ENCODE data around the gene MBTD1. TPM values are rescaled to one million over a fixed set of nuclear protein-coding genes. Genes with fewer than 3 reads are reported as not detected.
"Not testable (repeated sequence)": the region's sequence is repeated elsewhere in the genome, so short reads cannot be mapped to it uniquely, and the experiment has no call there.

Gene MBTD1
- 10 to 100 TPM in 4 of 6 donors, 1 to 10 TPM in 2; 4.0 to 16.3 (median 10.9) TPM for polyA plus RNA-seq (ENCODE audit: low read depth in 6 of 6)

- Mint-ChIP-seq H3K9me3 (no peaks in the 10 kb centered on the region), H3K27me3 (no peaks in the 10 kb centered on the region), H3K4me1 (peaks cover 36 to 63% (median 47%) of the 10 kb centered on the region in 3 donors), H3K4me3 (peak within 1 kb of the TSS; percentile 89 to 99 (median 97)), H3K36me3 (peaks cover 5 to 7% of the 10 kb centered on the region in 2 donors), H3K27ac (peak within 1 kb of the TSS; percentile 96 to 99 (median 99))
- peak; percentile 81 to 84 for ATAC-seq (ENCODE audit: low read depth in 2 of 2)
- peak; percentile 97 for DNase-seq
These were observed at the start of gene MBTD1 for GRCh38 chr17:51259564-51260236. Gene MBTD1 (minus strand): TSS chr17:51260049. CDS start chr17:51225161, 34,888 bp downstream.

- no peak overlapping the region for H3K27ac Mint-ChIP-seq
- H3K27me3 Mint-ChIP-seq: peaks cover 4 to 39% (median 21%) of the 10 kb centered on the region in 3 donors
- ATAC-seq (ENCODE audit: low read depth in 2 of 2) (no peak), DNase-seq (no peak)
- peaks cover 9 to 41% (median 18%) of the 10 kb centered on the region in 7 donors for H3K9me3 Mint-ChIP-seq
- peaks cover 8 to 22% of the 10 kb centered on the region in 2 donors for H3K36me3 Mint-ChIP-seq
- no peak overlapping the region for H3K4me3 Mint-ChIP-seq
- H3K4me1 Mint-ChIP-seq: no peaks in the 10 kb centered on the region
These were observed 45.3 kb upstream of the MBTD1 start for GRCh38 chr17:51305182-51305581.

- Mint-ChIP-seq H3K36me3 (peaks cover 0 to 10% of the 10 kb centered on the region in 2 donors), H3K9me3 (peaks cover 0 to 1% (median 0%) of the 10 kb centered on the region in 7 donors), H3K27me3 (no peaks in the 10 kb centered on the region), H3K4me3 (no peak overlapping the region), H3K4me1 (no peaks in the 10 kb centered on the region), H3K27ac (peak overlapping the region in 2 of 6 donors; percentile 11 to 18)
- ATAC-seq (ENCODE audit: low read depth in 2 of 2) (no peak), DNase-seq (no peak)
These were observed 40.0 kb upstream of the MBTD1 start for GRCh38 chr17:51299859-51300258.

GRCh38 chr17:51298508-51299371 is 38.9 kb upstream of the MBTD1 start:
- Mint-ChIP-seq H3K27ac (no peak overlapping the region), H3K4me3 (no peak overlapping the region), H3K27me3 (no peaks in the 10 kb centered on the region), H3K36me3 (peaks cover 3 to 12% of the 10 kb centered on the region in 2 donors), H3K9me3 (peaks cover 0 to 3% (median 0%) of the 10 kb centered on the region in 7 donors), H3K4me1 (no peaks in the 10 kb centered on the region)
- DNase-seq (peak; percentile 2), ATAC-seq (ENCODE audit: low read depth in 2 of 2) (no peak)

GRCh38 chr17:51294338-51294737 is 34.5 kb upstream of the MBTD1 start:
- H3K27me3 Mint-ChIP-seq; H3K27ac Mint-ChIP-seq; DNase-seq; H3K4me3 Mint-ChIP-seq; ATAC-seq (ENCODE audit: low read depth in 2 of 2); H3K4me1 Mint-ChIP-seq; H3K9me3 Mint-ChIP-seq: not testable (repeated sequence)
- H3K36me3 Mint-ChIP-seq: peaks cover 14 to 27% of the 10 kb centered on the region in 2 donors

GRCh38 chr17:51289696-51290111 is 29.9 kb upstream of the MBTD1 start:
- H3K4me1 Mint-ChIP-seq: peaks cover 0 to 8% (median 8%) of the 10 kb centered on the region in 3 donors
- H3K4me3 Mint-ChIP-seq: no peak overlapping the region
- H3K27ac Mint-ChIP-seq: peak overlapping the region in 2 of 6 donors; percentile 26 to 37
- H3K9me3 Mint-ChIP-seq: peaks cover 0 to 3% (median 0%) of the 10 kb centered on the region in 7 donors
- DNase-seq (no peak), ATAC-seq (ENCODE audit: low read depth in 2 of 2) (no peak)
- no peaks in the 10 kb centered on the region for H3K27me3 Mint-ChIP-seq
- H3K36me3 Mint-ChIP-seq: peaks cover 22 to 33% of the 10 kb centered on the region in 2 donors

GRCh38 chr17:51287412-51287811 is 27.6 kb upstream of the MBTD1 start:
- DNase-seq (no peak), ATAC-seq (ENCODE audit: low read depth in 2 of 2) (no peak)
- H3K36me3 Mint-ChIP-seq: peaks cover 18 to 27% of the 10 kb centered on the region in 2 donors
- H3K27me3 Mint-ChIP-seq: no peaks in the 10 kb centered on the region
- H3K4me3 Mint-ChIP-seq: no peak overlapping the region
- H3K4me1 Mint-ChIP-seq: peaks cover 0 to 11% (median 5%) of the 10 kb centered on the region in 3 donors
- H3K27ac Mint-ChIP-seq: peak overlapping the region in 4 of 6 donors; percentile 3 to 97 (median 49)
- H3K9me3 Mint-ChIP-seq: no peaks in the 10 kb centered on the region

GRCh38 chr17:51279183-51279582 is 19.3 kb upstream of the MBTD1 start:
- peaks cover under 1 to 6% (median 3%) of the 10 kb centered on the region in 3 donors for H3K4me1 Mint-ChIP-seq
- H3K36me3 Mint-ChIP-seq: peaks cover 34 to 42% of the 10 kb centered on the region in 2 donors
- H3K9me3 Mint-ChIP-seq: no peaks in the 10 kb centered on the region
- no peak for ATAC-seq (ENCODE audit: low read depth in 2 of 2)
- DNase-seq: no peak
- no peak overlapping the region for H3K27ac Mint-ChIP-seq
- no peaks in the 10 kb centered on the region for H3K27me3 Mint-ChIP-seq
- no peak overlapping the region for H3K4me3 Mint-ChIP-seq

- H3K4me3 Mint-ChIP-seq: no peak overlapping the region
- H3K9me3 Mint-ChIP-seq: no peaks in the 10 kb centered on the region
- H3K4me1 Mint-ChIP-seq: peaks cover 4 to 21% (median 4%) of the 10 kb centered on the region in 3 donors
- H3K36me3 Mint-ChIP-seq: peaks cover 25 to 53% of the 10 kb centered on the region in 2 donors
- no peak for DNase-seq
- ATAC-seq (ENCODE audit: low read depth in 2 of 2): no peak
- no peaks in the 10 kb centered on the region for H3K27me3 Mint-ChIP-seq
- no peak overlapping the region for H3K27ac Mint-ChIP-seq
These were observed 15.5 kb upstream of the MBTD1 start for GRCh38 chr17:51275381-51275780.

GRCh38 chr17:51272812-51273211 is 13.0 kb upstream of the MBTD1 start:
- ATAC-seq (ENCODE audit: low read depth in 2 of 2): no peak
- Mint-ChIP-seq H3K4me1 (peaks cover 4 to 26% (median 6%) of the 10 kb centered on the region in 3 donors), H3K4me3 (no peak overlapping the region), H3K27me3 (no peaks in the 10 kb centered on the region), H3K27ac (peak overlapping the region in 1 of 6 donors; percentile 74), H3K36me3 (peaks cover 11 to 50% of the 10 kb centered on the region in 2 donors), H3K9me3 (no peaks in the 10 kb centered on the region)
- no peak for DNase-seq

GRCh38 chr17:51270636-51271035 is 10.8 kb upstream of the MBTD1 start:
- no peaks in the 10 kb centered on the region for H3K27me3 Mint-ChIP-seq
- H3K36me3 Mint-ChIP-seq: peaks cover 22 to 50% of the 10 kb centered on the region in 2 donors
- ATAC-seq (ENCODE audit: low read depth in 2 of 2) (no peak), DNase-seq (no peak)
- peak overlapping the region in 1 of 8 donors; percentile 34 for H3K4me3 Mint-ChIP-seq
- peaks cover 8 to 32% (median 10%) of the 10 kb centered on the region in 3 donors for H3K4me1 Mint-ChIP-seq
- H3K9me3 Mint-ChIP-seq: no peaks in the 10 kb centered on the region
- H3K27ac Mint-ChIP-seq: no peak overlapping the region

GRCh38 chr17:51269991-51270390 is 10.1 kb upstream of the MBTD1 start:
- no peak overlapping the region for H3K27ac Mint-ChIP-seq
- ATAC-seq (ENCODE audit: low read depth in 2 of 2) (no peak), DNase-seq (no peak)
- no peaks in the 10 kb centered on the region for H3K9me3 Mint-ChIP-seq
- H3K36me3 Mint-ChIP-seq: peaks cover 22 to 50% of the 10 kb centered on the region in 2 donors
- H3K4me3 Mint-ChIP-seq: no peak overlapping the region
- H3K4me1 Mint-ChIP-seq: peaks cover 10 to 32% (median 10%) of the 10 kb centered on the region in 3 donors
- H3K27me3 Mint-ChIP-seq: no peaks in the 10 kb centered on the region

GRCh38 chr17:51264466-51264865 is 4.6 kb upstream of the MBTD1 start:
- peaks cover 21 to 26% of the 10 kb centered on the region in 2 donors for H3K36me3 Mint-ChIP-seq
- H3K4me3 Mint-ChIP-seq: peak overlapping the region in 2 of 8 donors; percentile 9 to 64
- ATAC-seq (ENCODE audit: low read depth in 2 of 2); H3K9me3 Mint-ChIP-seq; H3K27me3 Mint-ChIP-seq; DNase-seq: not testable (repeated sequence)
- peak overlapping the region in 1 of 6 donors; percentile 66 for H3K27ac Mint-ChIP-seq
- H3K4me1 Mint-ChIP-seq: peaks cover 24 to 31% (median 28%) of the 10 kb centered on the region in 3 donors

Measured in naive B cell (primary cell).